ENCODE data around the gene GABRB3.

The GABRB3 gene

GRCh38 chr15:26676115-26676514 lies 96.8 kb downstream of the GABRB3 start:
- Histone ChIP-seq H3K36me3 (ENCODE audit: low read depth) (no peaks in the 10 kb centered on the region), H3K27ac (ENCODE audit: poor library complexity, severe bottlenecking) (no peak overlapping the region), H3K9me3 (ENCODE audit: severe bottlenecking) (no peaks in the 10 kb centered on the region), H3K27me3 (ENCODE audit: insufficient read depth, poor library complexity, severe bottlenecking) (peaks cover 25% of the 10 kb centered on the region), H3K4me3 (ENCODE audit: severe bottlenecking) (no peak overlapping the region), H3K4me1 (ENCODE audit: insufficient read depth, poor library complexity, severe bottlenecking) (no peaks in the 10 kb centered on the region)
- DNase-seq (ENCODE audit: low spot score) (no peak), ATAC-seq (ENCODE audit: low read depth) (no peak)
- no peak for TF ChIP-seq CTCF (IDR thresholded peaks at IDR 0.05; ENCODE audit: poor library complexity, severe bottlenecking)

GRCh38 chr15:26674467-26674866 lies 98.4 kb downstream of the GABRB3 start:
- no peaks in the 10 kb centered on the region for H3K4me1 ChIP-seq (ENCODE audit: insufficient read depth, poor library complexity, severe bottlenecking)
- H3K9me3 ChIP-seq (ENCODE audit: severe bottlenecking) = no peaks in the 10 kb centered on the region
- no peak for DNase-seq (ENCODE audit: low spot score)
- ATAC-seq (ENCODE audit: low read depth) = no peak
- no peaks in the 10 kb centered on the region for H3K36me3 ChIP-seq (ENCODE audit: low read depth)
- TF ChIP-seq CTCF (IDR thresholded peaks at IDR 0.05; ENCODE audit: poor library complexity, severe bottlenecking) = no peak
- H3K27me3 ChIP-seq (ENCODE audit: insufficient read depth, poor library complexity, severe bottlenecking) = peaks cover 42% of the 10 kb centered on the region
- no peak overlapping the region for H3K4me3 ChIP-seq (ENCODE audit: severe bottlenecking)
- H3K27ac ChIP-seq (ENCODE audit: poor library complexity, severe bottlenecking) = no peak overlapping the region

- no peak for DNase-seq (ENCODE audit: low spot score)
- Histone ChIP-seq H3K36me3 (ENCODE audit: low read depth) (no peaks in the 10 kb centered on the region), H3K9me3 (ENCODE audit: severe bottlenecking) (no peaks in the 10 kb centered on the region), H3K27me3 (ENCODE audit: insufficient read depth, poor library complexity, severe bottlenecking) (peaks cover 41% of the 10 kb centered on the region), H3K4me1 (ENCODE audit: insufficient read depth, poor library complexity, severe bottlenecking) (no peaks in the 10 kb centered on the region), H3K27ac (ENCODE audit: poor library complexity, severe bottlenecking) (no peak overlapping the region), H3K4me3 (ENCODE audit: severe bottlenecking) (no peak overlapping the region)
- TF ChIP-seq CTCF (IDR thresholded peaks at IDR 0.05; ENCODE audit: poor library complexity, severe bottlenecking) = no peak
- no peak for ATAC-seq (ENCODE audit: low read depth)
Measured at GRCh38 chr15:26673445-26673844, 99.4 kb downstream of the GABRB3 start.

GRCh38 chr15:26670116-26670515 lies 102.8 kb downstream of the GABRB3 start:
- ATAC-seq (ENCODE audit: low read depth) (no peak; the same call in 2 of the 3 replicates), DNase-seq (ENCODE audit: low spot score) (no peak)
- no peak for TF ChIP-seq CTCF (IDR thresholded peaks at IDR 0.05; ENCODE audit: poor library complexity, severe bottlenecking)
- no peaks in the 10 kb centered on the region for H3K36me3 ChIP-seq (ENCODE audit: low read depth)
- H3K27me3 ChIP-seq (ENCODE audit: insufficient read depth, poor library complexity, severe bottlenecking) = peaks cover 33% of the 10 kb centered on the region
- no peak overlapping the region for H3K4me3 ChIP-seq (ENCODE audit: severe bottlenecking)
- no peaks in the 10 kb centered on the region for H3K4me1 ChIP-seq (ENCODE audit: insufficient read depth, poor library complexity, severe bottlenecking)
- H3K27ac ChIP-seq (ENCODE audit: poor library complexity, severe bottlenecking) = no peak overlapping the region
- no peaks in the 10 kb centered on the region for H3K9me3 ChIP-seq (ENCODE audit: severe bottlenecking)

GRCh38 chr15:26667222-26667988 lies 105.5 kb downstream of the GABRB3 start:
- Histone ChIP-seq H3K4me1 (ENCODE audit: insufficient read depth, poor library complexity, severe bottlenecking) (no peaks in the 10 kb centered on the region), H3K27me3 (ENCODE audit: insufficient read depth, poor library complexity, severe bottlenecking) (peaks cover 27% of the 10 kb centered on the region), H3K9me3 (ENCODE audit: severe bottlenecking) (no peaks in the 10 kb centered on the region), H3K4me3 (ENCODE audit: severe bottlenecking) (no peak overlapping the region), H3K27ac (ENCODE audit: poor library complexity, severe bottlenecking) (no peak overlapping the region), H3K36me3 (ENCODE audit: low read depth) (no peaks in the 10 kb centered on the region)
- DNase-seq (ENCODE audit: low spot score) (no peak), ATAC-seq (ENCODE audit: low read depth) (peak; percentile 71; the same call in 2 of the 3 replicates)
- TF ChIP-seq CTCF (IDR thresholded peaks at IDR 0.05; ENCODE audit: poor library complexity, severe bottlenecking) = no peak

All from RWPE2 (cell line).